ENCODE data around the gene CALCR. TPM values are rescaled to one million over a fixed set of nuclear protein-coding genes. Genes with fewer than 3 reads are reported as not detected.

Gene CALCR
- total RNA-seq, 1 donor from 2014 or later = not detected

DNA sequence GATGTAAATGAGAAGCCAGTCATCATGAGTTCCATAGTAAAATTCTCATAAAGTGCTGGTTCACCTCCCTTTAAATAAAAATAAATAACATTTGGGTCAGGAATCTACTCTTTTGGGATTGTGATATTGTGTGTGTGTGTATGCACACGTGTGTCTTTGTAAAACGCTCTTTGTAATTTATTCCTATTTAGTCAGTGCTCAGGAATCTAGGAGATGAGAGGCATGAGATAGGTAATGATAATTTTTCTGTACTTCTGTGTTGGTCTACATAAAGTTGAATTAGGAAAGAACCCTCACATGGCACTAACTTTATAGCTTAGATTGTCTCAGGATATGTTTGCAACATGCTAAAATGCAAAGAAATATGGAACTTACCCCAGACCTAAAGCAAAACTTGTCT is 4.9 kb upstream of the CALCR start:
- DNase-seq = no peak
- Mint-ChIP-seq H3K27ac (ENCODE audit: unreplicated experiment) (no peak overlapping the region), H3K4me1 (ENCODE audit: low read depth, unreplicated experiment) (peaks cover 1% of the 10 kb centered on the region), H3K36me3 (ENCODE audit: unreplicated experiment) (no peaks in the 10 kb centered on the region), H3K4me3 (ENCODE audit: unreplicated experiment) (no peak overlapping the region), H3K27me3 (ENCODE audit: unreplicated experiment) (peaks cover 19% of the 10 kb centered on the region), H3K9me3 (ENCODE audit: unreplicated experiment) (peaks cover 3% of the 10 kb centered on the region)
- TF ChIP-seq, protein P1, sequence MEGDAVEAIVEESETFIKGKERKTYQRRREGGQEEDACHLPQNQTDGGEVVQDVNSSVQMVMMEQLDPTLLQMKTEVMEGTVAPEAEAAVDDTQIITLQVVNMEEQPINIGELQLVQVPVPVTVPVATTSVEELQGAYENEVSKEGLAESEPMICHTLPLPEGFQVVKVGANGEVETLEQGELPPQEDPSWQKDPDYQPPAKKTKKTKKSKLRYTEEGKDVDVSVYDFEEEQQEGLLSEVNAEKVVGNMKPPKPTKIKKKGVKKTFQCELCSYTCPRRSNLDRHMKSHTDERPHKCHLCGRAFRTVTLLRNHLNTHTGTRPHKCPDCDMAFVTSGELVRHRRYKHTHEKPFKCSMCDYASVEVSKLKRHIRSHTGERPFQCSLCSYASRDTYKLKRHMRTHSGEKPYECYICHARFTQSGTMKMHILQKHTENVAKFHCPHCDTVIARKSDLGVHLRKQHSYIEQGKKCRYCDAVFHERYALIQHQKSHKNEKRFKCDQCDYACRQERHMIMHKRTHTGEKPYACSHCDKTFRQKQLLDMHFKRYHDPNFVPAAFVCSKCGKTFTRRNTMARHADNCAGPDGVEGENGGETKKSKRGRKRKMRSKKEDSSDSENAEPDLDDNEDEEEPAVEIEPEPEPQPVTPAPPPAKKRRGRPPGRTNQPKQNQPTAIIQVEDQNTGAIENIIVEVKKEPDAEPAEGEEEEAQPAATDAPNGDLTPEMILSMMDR (IDR thresholded peaks at IDR 0.05; ENCODE audit: partially characterized antibody, unreplicated experiment) = no peak

DNA sequence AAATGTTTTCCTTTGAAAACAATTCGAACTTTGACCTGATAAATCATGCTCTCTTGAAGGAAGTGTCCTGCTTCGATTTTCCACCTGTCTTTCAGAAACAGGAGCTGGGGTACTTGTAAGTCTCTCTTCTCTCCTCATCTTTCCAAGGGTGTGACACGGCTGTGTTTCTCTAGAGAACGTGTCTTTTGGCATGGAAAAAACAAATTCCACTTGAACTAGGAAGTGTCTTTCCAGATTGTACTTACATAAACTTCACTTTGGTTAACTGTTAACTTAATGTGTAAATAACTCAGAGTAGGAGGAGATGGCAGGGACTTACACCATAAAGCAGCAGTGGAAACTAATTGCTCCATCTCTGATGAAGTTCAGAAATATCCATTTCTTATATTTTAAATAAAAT is 4.2 kb upstream of the CALCR start:
- H3K9me3 Mint-ChIP-seq (ENCODE audit: unreplicated experiment) = peaks cover 5% of the 10 kb centered on the region
- H3K27ac Mint-ChIP-seq (ENCODE audit: unreplicated experiment) = no peak overlapping the region
- no peaks in the 10 kb centered on the region for H3K36me3 Mint-ChIP-seq (ENCODE audit: unreplicated experiment)
- TF ChIP-seq, protein P1 (IDR thresholded peaks at IDR 0.05; ENCODE audit: partially characterized antibody, unreplicated experiment) = no peak
- H3K4me1 Mint-ChIP-seq (ENCODE audit: low read depth, unreplicated experiment) = peaks cover 2% of the 10 kb centered on the region
- no peak overlapping the region for H3K4me3 Mint-ChIP-seq (ENCODE audit: unreplicated experiment)
- no peak for DNase-seq
- H3K27me3 Mint-ChIP-seq (ENCODE audit: unreplicated experiment) = peaks cover 22% of the 10 kb centered on the region

DNA sequence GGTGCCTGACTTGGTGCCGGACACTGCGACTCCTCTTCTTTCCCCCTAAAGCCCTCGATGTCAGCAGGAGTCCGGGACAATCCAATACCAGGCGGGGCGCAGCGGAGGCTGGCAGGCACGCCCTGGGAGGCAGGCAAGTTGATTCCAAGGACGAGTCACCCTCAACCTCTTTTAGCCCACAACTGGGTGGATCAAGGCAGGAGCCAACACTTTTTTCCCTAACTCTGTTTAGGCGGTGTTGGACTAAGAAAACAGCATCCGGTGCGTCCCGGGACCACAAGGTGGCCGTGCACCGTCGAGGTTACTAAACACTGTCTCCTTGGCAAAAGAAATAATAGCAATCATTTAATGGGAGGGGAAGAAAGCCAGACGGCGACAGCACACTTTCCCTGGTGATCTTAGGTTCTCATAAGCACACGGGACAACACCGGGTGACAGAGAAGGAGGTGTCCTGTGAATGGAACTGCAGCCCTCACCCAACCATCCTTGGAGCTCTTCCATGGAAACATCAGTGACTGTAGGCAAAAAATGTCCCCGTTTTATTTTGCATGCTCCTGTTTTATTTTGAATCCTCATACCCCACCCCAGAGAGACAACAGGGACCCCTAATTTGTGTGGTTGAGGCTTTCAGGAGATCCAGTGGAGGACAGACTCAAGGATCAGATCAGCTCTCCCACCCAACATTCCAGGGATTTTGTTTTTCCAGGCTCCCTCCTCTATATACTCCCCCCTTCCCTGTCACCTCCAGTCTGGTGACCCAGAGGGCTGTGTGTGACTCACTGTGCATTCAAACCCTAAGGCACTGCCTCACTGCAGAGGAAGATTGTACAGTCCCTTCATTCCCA is 1.3 kb upstream of the CALCR start:
- no peak for DNase-seq
- Mint-ChIP-seq H3K27me3 (ENCODE audit: unreplicated experiment) (peaks cover 20% of the 10 kb centered on the region), H3K36me3 (ENCODE audit: unreplicated experiment) (no peaks in the 10 kb centered on the region), H3K9me3 (ENCODE audit: unreplicated experiment) (peaks cover 5% of the 10 kb centered on the region), H3K4me3 (ENCODE audit: unreplicated experiment) (peak overlapping the region; percentile 98), H3K27ac (ENCODE audit: unreplicated experiment) (no peak overlapping the region), H3K4me1 (ENCODE audit: low read depth, unreplicated experiment) (peaks cover 2% of the 10 kb centered on the region)
- TF ChIP-seq, protein P1 (IDR thresholded peaks at IDR 0.05; ENCODE audit: partially characterized antibody, unreplicated experiment) = no peak

DNA sequence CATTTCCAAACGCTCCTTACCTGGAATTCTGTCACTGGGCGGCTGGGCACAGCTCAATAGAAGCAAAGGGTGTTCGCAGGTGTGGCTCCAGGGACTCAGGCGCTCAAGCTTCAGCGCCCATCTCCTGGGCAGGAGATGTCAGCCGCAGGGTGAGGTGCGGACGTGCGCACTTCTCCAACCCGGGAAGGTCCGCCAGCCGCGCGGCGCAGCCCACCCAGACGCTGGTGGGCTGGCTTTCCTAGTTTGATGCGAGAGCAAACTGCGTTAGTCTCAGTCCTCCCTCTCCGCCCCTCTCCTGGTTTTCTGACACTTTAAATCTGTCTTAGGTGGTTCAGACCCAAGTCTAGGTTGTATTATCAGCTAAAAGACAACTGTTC is 267 bp downstream of the CALCR start:
- H3K27me3 Mint-ChIP-seq (ENCODE audit: unreplicated experiment) = peaks cover 20% of the 10 kb centered on the region

DNA sequence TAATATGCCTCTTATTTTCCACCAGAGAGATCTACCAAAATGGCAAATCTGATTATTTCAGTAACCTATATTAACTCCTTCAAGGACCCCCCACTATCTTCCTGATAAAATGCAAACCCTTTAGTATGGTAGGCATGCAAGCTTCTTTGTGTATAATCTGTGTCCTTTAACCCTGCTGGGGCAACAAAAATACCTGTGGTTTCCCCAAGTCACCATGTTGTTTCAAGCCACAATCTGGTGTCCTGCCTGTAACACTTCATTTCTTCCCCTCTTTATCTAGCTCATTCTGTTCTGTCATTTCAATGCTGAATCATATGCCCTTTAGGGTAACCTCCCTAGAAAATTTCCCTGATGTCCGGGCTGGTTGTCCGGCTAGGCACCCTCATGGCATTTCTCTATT is 5.3 kb downstream of the CALCR start:
- no peaks in the 10 kb centered on the region for H3K4me1 Mint-ChIP-seq (ENCODE audit: low read depth, unreplicated experiment)
- peaks cover 2% of the 10 kb centered on the region for H3K27me3 Mint-ChIP-seq (ENCODE audit: unreplicated experiment)
- no peak for DNase-seq
- TF ChIP-seq, protein P1 (IDR thresholded peaks at IDR 0.05; ENCODE audit: partially characterized antibody, unreplicated experiment) = no peak
- H3K4me3 Mint-ChIP-seq (ENCODE audit: unreplicated experiment) = no peak overlapping the region
- peaks cover 3% of the 10 kb centered on the region for H3K9me3 Mint-ChIP-seq (ENCODE audit: unreplicated experiment)
- no peak overlapping the region for H3K27ac Mint-ChIP-seq (ENCODE audit: unreplicated experiment)
- H3K36me3 Mint-ChIP-seq (ENCODE audit: unreplicated experiment) = no peaks in the 10 kb centered on the region

More for the DNA sequence above, 267 bp downstream of the CALCR start:
- Mint-ChIP-seq H3K27ac (ENCODE audit: unreplicated experiment) (no peak overlapping the region), H3K4me1 (ENCODE audit: low read depth, unreplicated experiment) (peaks cover 2% of the 10 kb centered on the region), H3K36me3 (ENCODE audit: unreplicated experiment) (no peaks in the 10 kb centered on the region), H3K9me3 (ENCODE audit: unreplicated experiment) (peaks cover 5% of the 10 kb centered on the region), H3K4me3 (ENCODE audit: unreplicated experiment) (peak overlapping the region; percentile 98)
- TF ChIP-seq, protein P1 (IDR thresholded peaks at IDR 0.05; ENCODE audit: partially characterized antibody, unreplicated experiment) = no peak
- peak; percentile 23 for DNase-seq
